ENCODE results near the gene ATF6B.

Gene ATF6B

DNA sequence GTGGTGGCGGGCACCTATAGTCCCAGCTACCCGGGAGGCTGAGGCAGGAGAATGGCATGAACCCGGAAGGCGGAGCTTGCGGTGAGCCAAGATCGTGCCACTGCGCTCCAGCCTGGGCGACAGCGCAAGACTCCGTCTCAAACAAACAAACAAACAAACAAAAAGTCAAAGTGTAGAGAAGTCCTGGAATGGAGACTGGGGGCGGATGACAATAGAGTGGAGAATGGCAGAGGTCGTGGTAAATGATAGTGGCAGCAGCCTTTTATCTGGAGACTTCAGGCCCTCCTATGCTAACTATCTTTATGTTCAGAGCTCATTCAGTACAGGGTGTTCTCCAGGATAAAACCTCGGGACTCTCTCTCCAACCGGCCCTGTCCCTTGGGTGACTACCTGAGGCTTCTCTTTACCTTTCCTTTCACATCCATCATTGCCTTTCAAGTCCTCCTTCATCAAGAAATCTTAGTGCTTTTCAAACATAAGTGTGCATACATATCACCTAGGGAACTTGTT, 3.4 kb upstream of the ATF6B start:
- no peak for DNase-seq (ENCODE audit: low read depth)

DNA sequence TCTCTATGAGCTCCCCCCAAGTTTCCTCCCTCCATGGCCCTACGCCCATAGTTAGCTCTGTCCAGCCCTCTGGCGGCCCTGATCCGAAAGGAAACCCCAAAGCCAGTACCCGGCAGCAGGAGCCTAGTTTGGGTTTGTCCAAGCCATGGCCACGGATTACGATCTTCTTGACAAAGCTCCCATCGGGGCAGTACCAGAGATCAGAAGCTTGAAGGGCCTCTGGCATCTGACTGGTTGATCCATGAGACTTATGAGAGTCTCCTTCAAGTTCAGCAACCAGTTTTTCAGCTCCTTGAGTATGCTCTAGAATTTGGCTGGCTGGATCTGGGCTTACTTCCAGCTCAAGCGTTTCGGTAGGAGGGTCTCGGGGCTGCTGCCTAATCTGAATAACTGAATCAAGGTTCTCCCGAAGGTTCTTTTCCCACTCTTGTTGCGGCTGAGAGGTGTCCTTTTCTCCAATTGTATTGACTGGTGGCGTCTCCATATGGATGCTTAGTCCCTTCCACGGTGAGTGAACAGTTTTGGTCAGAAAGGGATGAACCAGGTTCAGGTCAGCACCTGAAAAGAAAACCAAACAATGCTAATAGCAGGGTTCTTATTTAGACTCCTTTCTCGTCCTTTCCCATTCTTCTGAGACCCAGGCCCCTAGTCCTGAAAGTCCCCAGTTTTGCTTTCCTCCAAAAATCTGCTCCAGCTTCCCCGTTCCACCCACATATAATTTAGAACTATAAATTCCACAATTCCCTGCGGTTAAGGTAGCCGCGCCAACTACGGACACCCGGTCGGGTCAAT, 1.4 kb upstream of the ATF6B start:
- no peak for DNase-seq (ENCODE audit: low read depth)

DNA sequence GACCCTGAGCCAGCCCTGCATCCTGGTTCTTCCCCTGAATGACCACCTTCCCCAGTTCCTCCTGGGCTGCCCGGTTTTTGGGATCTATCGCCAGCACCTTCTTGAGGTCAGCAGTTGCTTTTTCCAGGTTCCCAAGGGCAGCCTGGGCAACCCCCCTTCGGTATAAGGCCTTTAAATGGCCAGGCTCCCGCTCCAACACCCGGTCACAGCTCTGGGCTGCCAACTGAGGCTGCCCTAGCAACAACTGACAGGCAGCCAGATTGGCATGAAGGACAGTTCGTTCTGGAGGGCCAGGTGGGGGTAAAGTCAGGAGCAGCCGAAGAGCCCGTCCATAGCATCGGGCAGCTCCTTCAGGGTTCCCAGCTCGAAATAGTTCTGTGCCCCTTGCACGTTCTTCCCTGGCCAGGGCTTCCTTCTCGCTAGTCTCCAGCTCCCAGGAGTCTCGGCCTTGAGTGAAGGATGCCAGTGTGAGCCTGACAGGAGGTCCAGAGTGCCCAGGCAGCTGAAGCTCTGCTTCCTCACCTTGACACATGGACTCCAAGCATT, 778 bp upstream of the ATF6B start:
- no peak for DNase-seq (ENCODE audit: low read depth)

DNA sequence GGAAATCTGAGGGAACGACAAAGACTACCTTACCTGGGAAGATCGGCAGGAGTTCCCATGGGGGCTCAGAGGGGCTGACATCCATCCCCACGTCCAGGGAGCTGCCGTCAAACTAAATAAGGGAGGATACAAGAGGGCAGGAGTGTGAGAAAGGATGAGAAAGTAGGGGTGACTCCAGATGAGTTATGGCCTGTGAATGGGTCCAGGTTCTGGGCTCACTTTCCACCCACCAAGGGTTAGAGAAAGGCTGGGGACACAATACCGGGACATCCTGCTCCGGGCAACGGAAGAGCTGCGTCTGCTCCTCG, 683 bp downstream of the ATF6B start:
- DNase-seq (ENCODE audit: low read depth): no peak

- no peak for DNase-seq (ENCODE audit: low read depth)
These were observed 1.2 kb downstream of the ATF6B start for GRCh38 chr6:32126880-32127279.

DNA sequence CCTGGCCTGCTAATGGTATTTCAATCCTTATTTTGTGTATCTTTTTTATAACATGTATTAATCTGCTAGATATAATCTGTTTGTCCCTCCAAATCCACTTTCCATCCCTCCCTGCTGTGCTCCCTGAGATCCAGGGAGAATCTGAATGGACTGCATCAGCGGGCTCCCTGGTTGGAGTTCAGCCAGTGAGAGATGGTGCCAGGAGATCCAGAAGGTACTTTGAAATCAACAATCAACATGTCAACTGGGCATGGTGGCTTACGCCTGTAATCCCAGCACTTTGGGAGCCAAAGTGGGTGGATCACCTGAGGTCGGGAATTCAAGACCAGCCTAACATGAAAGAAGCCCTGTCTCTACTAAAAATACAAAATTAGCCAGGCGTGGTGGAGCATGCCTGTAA, 4.4 kb downstream of the ATF6B start:
- DNase-seq (ENCODE audit: low read depth): no peak

GRCh38 chr6:32120573-32121059, 7.4 kb downstream of the ATF6B start:
- DNase-seq (ENCODE audit: low read depth): no peak

- peak; percentile 40 for DNase-seq (ENCODE audit: low read depth)
These were observed 9.0 kb downstream of the ATF6B start for GRCh38 chr6:32118782-32119628.

GRCh38 chr6:32117461-32117860, 10.6 kb downstream of the ATF6B start:
- no peak for DNase-seq (ENCODE audit: low read depth)

DNA sequence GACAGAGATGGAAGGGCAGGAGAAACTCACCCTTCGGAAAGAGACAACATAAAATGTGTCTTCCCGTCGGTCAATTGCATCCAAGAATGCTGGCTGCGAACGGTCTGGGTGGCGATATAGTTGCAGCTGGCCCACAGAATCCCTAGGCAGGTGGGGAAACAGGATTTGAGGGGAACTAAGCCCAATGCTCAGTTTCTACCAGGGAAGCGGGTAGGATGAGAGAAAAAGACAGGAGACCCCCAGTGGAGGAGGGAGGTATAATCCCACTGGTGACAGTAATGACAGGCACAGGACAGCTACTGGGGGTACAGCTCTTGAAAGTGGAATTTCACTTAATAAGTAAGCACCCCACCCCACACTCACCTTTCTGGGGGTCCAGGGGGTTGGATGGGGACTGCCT, 11.4 kb downstream of the ATF6B start:
- no peak for DNase-seq (ENCODE audit: low read depth)

DNA sequence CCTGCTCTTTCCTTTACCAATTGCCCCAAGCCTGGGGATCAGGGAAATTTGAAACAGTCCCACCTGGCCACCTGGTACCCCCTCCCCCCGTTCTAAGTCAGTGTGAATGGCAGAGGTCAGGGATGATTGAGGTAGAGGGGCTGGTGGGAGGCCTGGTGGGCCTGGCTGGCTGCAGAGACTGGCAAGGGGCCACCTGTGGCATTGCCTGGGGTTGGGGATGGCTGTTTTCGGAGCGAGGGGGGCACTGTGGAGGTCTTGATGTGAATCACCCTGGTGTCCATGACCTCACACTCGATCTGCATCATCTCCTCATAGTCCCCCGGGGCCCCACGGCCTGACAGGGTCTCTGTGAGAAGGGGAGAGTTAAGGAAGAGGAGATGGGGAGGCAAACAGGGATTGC, 12.4 kb downstream of the ATF6B start:
- DNase-seq (ENCODE audit: low read depth): no peak

- DNase-seq (ENCODE audit: low read depth): no peak
These were observed 13.2 kb downstream of the ATF6B start for GRCh38 chr6:32114796-32115195.

GRCh38 chr6:32113386-32114352, 14.4 kb downstream of the ATF6B start:
- DNase-seq (ENCODE audit: low read depth): no peak

DNA sequence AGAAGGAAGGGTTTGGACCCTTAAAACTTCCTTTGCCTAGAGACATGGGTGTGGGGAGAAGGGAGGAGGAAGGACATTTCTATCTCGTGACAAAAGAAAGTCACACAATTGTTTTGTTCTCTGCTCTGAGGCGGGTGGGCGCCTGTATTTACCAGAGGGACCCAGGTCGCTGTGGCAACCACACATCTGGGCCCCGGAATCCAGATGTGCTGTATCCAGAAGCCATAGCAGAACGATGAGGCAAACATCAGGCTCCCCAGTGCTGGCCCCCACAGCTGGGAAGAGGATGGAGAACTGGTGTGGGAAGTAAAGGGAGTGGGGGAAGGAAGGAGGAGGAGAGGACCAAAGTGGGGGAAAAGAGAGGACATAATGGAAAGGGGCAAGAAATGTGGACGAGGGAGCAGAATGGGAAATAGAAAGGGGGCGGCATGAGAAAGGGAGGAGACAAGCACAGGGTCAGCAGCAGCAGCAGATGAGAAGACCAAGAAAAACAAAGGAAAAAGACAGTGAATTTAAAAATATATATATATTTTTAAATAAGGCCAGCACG, 15.5 kb downstream of the ATF6B start:
- no peak for DNase-seq (ENCODE audit: low read depth)

DNA sequence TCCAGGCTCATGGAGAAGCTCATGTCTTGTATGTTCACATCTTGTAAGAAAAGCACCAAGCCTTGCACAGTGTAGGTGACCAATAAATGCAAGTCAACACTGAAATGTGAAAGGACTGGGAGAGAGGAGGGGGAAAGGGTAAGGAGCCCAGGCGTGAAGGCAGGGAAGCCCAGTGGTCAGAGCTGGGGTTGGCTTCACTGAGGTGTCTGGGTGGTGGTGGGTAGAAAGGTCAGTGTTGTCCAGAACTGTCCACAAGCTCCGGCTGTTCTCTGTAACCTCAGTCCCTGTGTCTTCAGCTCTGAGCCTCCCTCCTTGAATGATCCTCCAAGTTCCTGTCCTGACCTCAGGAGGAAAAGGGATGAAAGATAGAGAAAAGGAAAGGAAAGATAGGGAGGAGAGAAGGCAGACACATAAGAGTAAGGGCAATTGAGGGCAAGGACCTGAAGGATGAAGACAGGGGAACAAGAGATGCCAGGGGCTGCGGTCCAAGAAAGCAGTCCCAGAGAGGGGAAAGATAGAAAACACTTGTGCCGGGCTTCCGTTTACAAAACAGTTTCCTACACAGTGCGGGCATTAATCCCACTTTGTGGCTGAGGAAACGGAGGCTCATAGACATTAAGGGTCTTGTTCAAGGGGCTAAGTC, 16.5 kb downstream of the ATF6B start:
- no peak for DNase-seq (ENCODE audit: low read depth)

GRCh38 chr6:32110632-32111031, 17.4 kb downstream of the ATF6B start:
- DNase-seq (ENCODE audit: low read depth): no peak

GRCh38 chr6:32109765-32110160, 18.3 kb downstream of the ATF6B start:
- no peak for DNase-seq (ENCODE audit: low read depth)

DNA sequence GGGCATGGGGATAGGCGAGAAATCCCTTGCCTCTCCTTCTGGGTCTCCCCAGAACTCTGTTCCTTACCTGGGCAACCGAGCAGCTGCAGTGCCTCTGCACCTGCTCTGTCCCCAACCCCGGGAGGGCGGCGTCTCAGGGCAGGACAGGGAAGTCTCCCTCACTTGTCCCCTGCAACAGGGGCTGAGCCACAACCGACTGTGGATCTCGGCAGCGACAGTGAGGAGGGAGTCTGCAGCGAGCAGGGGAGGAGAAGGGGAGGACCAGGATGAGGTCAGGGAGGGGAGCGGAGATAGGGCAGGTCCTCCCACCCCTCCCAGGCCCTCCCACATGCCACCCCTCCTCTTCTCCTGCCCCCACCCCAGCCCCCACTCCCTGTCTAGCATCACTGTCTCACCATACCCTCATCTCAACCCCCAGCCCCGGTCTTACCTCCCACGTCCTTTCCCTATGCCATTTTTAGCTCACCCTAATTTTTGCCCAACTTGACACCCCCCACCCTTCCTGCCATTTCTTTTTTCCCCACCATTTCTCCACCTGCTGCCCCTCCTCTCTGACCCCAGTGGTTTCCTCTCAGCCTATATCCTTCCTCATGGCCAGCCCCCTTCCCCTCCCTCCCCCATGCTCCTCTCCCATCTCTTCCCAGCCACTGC, 18.8 kb downstream of the ATF6B start, which contains the start of gene TNXB:
Gene TNXB (minus strand): TSS at position 225 of the 651 bp plus-strand sequence. CDS start 11,140 bp downstream, outside the sequence.
- no peak for DNase-seq (ENCODE audit: low read depth)

- DNase-seq (ENCODE audit: low read depth): no peak
These were observed 19.3 kb downstream of the ATF6B start for GRCh38 chr6:32108727-32109113.

DNA sequence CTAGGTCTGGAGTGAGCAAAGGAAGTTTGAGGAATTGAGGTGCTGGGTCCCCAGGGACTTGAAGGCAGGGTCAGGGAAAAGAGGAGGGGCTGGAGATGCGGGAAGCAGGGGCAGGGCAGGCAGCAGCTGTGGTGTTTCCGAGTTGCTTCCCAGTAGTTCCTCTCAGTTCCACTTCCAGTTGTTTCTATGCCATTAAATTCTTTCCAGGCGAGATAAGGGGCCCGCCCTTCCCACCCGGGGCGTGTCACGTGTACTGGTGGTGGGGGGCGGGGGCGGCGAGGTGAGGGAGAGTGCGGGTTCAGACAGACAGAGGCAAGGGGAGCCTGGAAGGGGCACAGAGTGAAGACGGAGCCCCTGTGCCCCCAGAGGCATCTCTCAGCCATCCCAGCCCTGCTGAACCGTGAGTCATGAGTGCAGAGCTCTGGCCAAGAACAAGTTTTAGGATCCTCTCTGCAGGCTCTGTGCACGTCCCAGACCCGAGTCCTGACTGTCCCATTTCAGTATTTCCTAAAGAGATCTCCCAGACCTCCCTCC, 19.9 kb downstream of the ATF6B start:
- DNase-seq (ENCODE audit: low read depth): no peak

All from stimulated activated CD8-positive, alpha-beta memory T cell treated with anti-CD3 and anti-CD28 coated beads, Interleukin-12 subunit alpha, Interleukin-12 subunit beta, amount 100 ng/mL, for 1 hour (primary cell).